Measurements from ENCODE around the gene PFN1. TPM values are rescaled to one million over a fixed set of nuclear protein-coding genes. Genes with fewer than 3 reads are reported as not detected.
A peak's percentile ranks its signal among the peaks of the same experiment; 100 is the strongest.

Gene PFN1
- total RNA-seq, 1 donor from 2014 or later = 874 TPM

GRCh38 chr17:4895657-4896331, 52.5 kb downstream of the PFN1 start:
- TF ChIP-seq, protein P1, sequence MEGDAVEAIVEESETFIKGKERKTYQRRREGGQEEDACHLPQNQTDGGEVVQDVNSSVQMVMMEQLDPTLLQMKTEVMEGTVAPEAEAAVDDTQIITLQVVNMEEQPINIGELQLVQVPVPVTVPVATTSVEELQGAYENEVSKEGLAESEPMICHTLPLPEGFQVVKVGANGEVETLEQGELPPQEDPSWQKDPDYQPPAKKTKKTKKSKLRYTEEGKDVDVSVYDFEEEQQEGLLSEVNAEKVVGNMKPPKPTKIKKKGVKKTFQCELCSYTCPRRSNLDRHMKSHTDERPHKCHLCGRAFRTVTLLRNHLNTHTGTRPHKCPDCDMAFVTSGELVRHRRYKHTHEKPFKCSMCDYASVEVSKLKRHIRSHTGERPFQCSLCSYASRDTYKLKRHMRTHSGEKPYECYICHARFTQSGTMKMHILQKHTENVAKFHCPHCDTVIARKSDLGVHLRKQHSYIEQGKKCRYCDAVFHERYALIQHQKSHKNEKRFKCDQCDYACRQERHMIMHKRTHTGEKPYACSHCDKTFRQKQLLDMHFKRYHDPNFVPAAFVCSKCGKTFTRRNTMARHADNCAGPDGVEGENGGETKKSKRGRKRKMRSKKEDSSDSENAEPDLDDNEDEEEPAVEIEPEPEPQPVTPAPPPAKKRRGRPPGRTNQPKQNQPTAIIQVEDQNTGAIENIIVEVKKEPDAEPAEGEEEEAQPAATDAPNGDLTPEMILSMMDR (IDR thresholded peaks at IDR 0.05; ENCODE audit: unreplicated experiment) = no peak
- Mint-ChIP-seq H3K9me3 (ENCODE audit: unreplicated experiment) (no peaks in the 10 kb centered on the region), H3K27me3 (ENCODE audit: unreplicated experiment) (peaks cover 23% of the 10 kb centered on the region), H3K4me1 (ENCODE audit: unreplicated experiment) (peaks cover 10% of the 10 kb centered on the region), H3K4me3 (ENCODE audit: unreplicated experiment) (no peak overlapping the region), H3K27ac (ENCODE audit: unreplicated experiment) (no peak overlapping the region), H3K36me3 (ENCODE audit: low read depth, unreplicated experiment) (peaks cover 25% of the 10 kb centered on the region)
- peak; percentile 53 for DNase-seq (ENCODE audit: low spot score)

Small RNAs within 50 kb of the gene (microRNA-seq; reads per million reads assigned to microRNA genes)
- gene MIR6864 (ENCODE audit: unreplicated experiment) (not detected), gene MIR6865 (ENCODE audit: unreplicated experiment) (1.2 reads per million, percentile 17 among the genes with 10 or more reads in this experiment)

Other genes starting within 250 kb of the PFN1 start
- gene PELP1, start 244.4 kb downstream of the PFN1 start, total RNA-seq (ENCODE audit: unreplicated experiment) = 118 TPM
- gene ARRB2, start 237.9 kb downstream of the PFN1 start, total RNA-seq (ENCODE audit: unreplicated experiment) = 51.1 TPM
- gene MED11, start 217.1 kb downstream of the PFN1 start, total RNA-seq (ENCODE audit: unreplicated experiment) = 10.5 TPM
- gene ZMYND15, start 208.7 kb downstream of the PFN1 start, total RNA-seq (ENCODE audit: unreplicated experiment) = not detected
- gene CXCL16, start 208.6 kb downstream of the PFN1 start, total RNA-seq (ENCODE audit: unreplicated experiment) = 0.13 TPM
- gene TM4SF5, start 176.6 kb downstream of the PFN1 start, total RNA-seq (ENCODE audit: unreplicated experiment) = not detected
- gene VMO1, start 162.2 kb downstream of the PFN1 start, total RNA-seq (ENCODE audit: unreplicated experiment) = 2.9 TPM
- not detected for gene GLTPD2, start 159.6 kb downstream of the PFN1 start, total RNA-seq (ENCODE audit: unreplicated experiment)
- 185 TPM for gene PSMB6, start 152.4 kb downstream of the PFN1 start, total RNA-seq (ENCODE audit: unreplicated experiment)
- gene PLD2, start 141.4 kb downstream of the PFN1 start, total RNA-seq (ENCODE audit: unreplicated experiment) = 86.5 TPM
- 176 TPM for gene MINK1, start 115.2 kb downstream of the PFN1 start, total RNA-seq (ENCODE audit: unreplicated experiment)
- gene C17orf107, start 49.0 kb downstream of the PFN1 start, total RNA-seq (ENCODE audit: unreplicated experiment) = 2.3 TPM
- 1.2 TPM for gene CHRNE, start 45.4 kb downstream of the PFN1 start, total RNA-seq (ENCODE audit: unreplicated experiment)
- 1.3 TPM for gene GP1BA, start 16.3 kb downstream of the PFN1 start, total RNA-seq (ENCODE audit: unreplicated experiment)
- 47.5 TPM for gene SLC25A11, start 8.5 kb downstream of the PFN1 start, total RNA-seq (ENCODE audit: unreplicated experiment)
- gene RNF167, start 8.3 kb downstream of the PFN1 start, total RNA-seq (ENCODE audit: unreplicated experiment) = 92.3 TPM
- 7.3 TPM for gene ENO3, start 2.6 kb upstream of the PFN1 start, total RNA-seq (ENCODE audit: unreplicated experiment)
- 67.3 TPM for gene SPAG7, start 19.3 kb upstream of the PFN1 start, total RNA-seq (ENCODE audit: unreplicated experiment)
- gene CAMTA2, start 39.1 kb upstream of the PFN1 start, total RNA-seq (ENCODE audit: unreplicated experiment) = 42.3 TPM
- 2.2 TPM for gene INCA1, start 49.0 kb upstream of the PFN1 start, total RNA-seq (ENCODE audit: unreplicated experiment)
- gene KIF1C, start 49.4 kb upstream of the PFN1 start, total RNA-seq (ENCODE audit: unreplicated experiment) = 127 TPM
- 0.21 TPM for gene SLC52A1, start 86.9 kb upstream of the PFN1 start, total RNA-seq (ENCODE audit: unreplicated experiment)
- gene ZFP3, start 129.9 kb upstream of the PFN1 start, total RNA-seq (ENCODE audit: unreplicated experiment) = 0.38 TPM
- 43.0 TPM for gene ZNF232, start 163.3 kb upstream of the PFN1 start, total RNA-seq (ENCODE audit: unreplicated experiment)
- 5.6 TPM for gene USP6, start 167.5 kb upstream of the PFN1 start, total RNA-seq (ENCODE audit: unreplicated experiment)
- gene ZNF594, start 243.3 kb upstream of the PFN1 start, total RNA-seq (ENCODE audit: unreplicated experiment) = 11.6 TPM

All from endothelial cell (in vitro differentiated cells).